Activated B cell treated with CpG ODN at 0.5 μM for 24 hours (primary cell): ENCODE measurements around the gene G6PC1. TPM values are rescaled to one million over a fixed set of nuclear protein-coding genes. Genes with fewer than 3 reads are reported as not detected.
"Not testable (repeated sequence)": the region's sequence is repeated elsewhere in the genome, so short reads cannot be mapped to it uniquely, and the experiment has no call there.

Source experiments
- ATAC-seq: fragments of 200-7000 bp; cut with Tn5 transposase; one replicate; pipeline ENCODE4 v1.10.0; 2021; ENCODE audit warnings: low read depth, mild to moderate bottlenecking, moderate library complexity
- CTCF ChIA-PET: fragments of 350-600 bp; sonication (Branson Sonifier 250); formaldehyde crosslinking; loops from one replicate; lab custom pipeline; 2021; ENCODE audit warnings: antibody characterized with exemption; lab: Charles Lee
- POLR2A ChIA-PET: fragments of 350-600 bp; sonication (Branson Sonifier 250); formaldehyde crosslinking; loops from one replicate; lab custom pipeline; 2021; ENCODE audit warnings: antibody characterized with exemption; lab: Charles Lee
- DNase-seq: peaks from one replicate; pipeline ENCODE4 v3.0.0; 2022
- H3K27ac Mint-ChIP-seq: one replicate; pipeline ENCODE4 v1.8.0; 2020; ENCODE audit warnings: mixed read lengths
- H3K27me3 Mint-ChIP-seq: one replicate; pipeline ENCODE4 v1.8.0; 2021; ENCODE audit warnings: mixed read lengths
- H3K36me3 Mint-ChIP-seq: one replicate; pipeline ENCODE4 v1.8.0; 2021; ENCODE audit warnings: low read depth, mixed read lengths
- H3K4me1 Mint-ChIP-seq: one replicate; pipeline ENCODE4 v1.8.0; 2021; ENCODE audit warnings: mixed read lengths
- H3K4me3 Mint-ChIP-seq: one replicate; pipeline ENCODE4 v1.8.0; 2020; ENCODE audit warnings: mild to moderate bottlenecking, mixed read lengths
- H3K9me3 Mint-ChIP-seq: one replicate; pipeline ENCODE4 v1.8.0; 2020; ENCODE audit warnings: mixed read lengths
- intact Hi-C: fragments of 100-400 bp; cut with micrococcal nuclease; formaldehyde crosslinking; loops from one replicate; pipeline ENCODE4 v1.15.1; 2024
- total RNA-seq: library from RNA; stranded (reverse); gene quantifications from 2 replicates; pipeline ENCODE4 v1.2.3, GENCODE V29; 2022
- TF ChIP-seq, protein P1 (sequence below): fragments of 200-600 bp; IDR thresholded peaks from one replicate; pipeline ENCODE4 v1.8.0; 2022; ENCODE audit warnings: antibody characterized with exemption, mild to moderate bottlenecking

G6PC1 gene
- total RNA-seq, 1 donor from 2014 or later = not detected

DNA sequence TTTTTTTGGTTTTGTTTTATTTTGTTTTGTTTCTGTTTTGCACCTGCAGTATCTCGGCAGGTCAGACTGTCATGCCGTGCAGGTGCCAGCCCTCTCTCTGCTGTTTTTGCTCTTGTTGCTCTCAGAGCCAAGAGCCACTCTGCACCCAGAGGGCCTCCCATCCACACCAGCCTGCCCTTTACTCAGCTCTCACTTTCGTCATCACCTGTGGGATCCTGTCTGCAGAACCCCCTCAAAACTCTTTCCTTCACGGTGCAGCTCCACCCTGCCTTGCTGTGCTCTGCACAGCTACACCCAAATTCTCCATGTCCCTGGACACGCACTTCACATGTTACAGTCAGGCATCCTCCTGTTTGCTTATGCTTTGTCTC is 47.0 kb upstream of the G6PC1 start:
- no peak overlapping the region for H3K4me3 Mint-ChIP-seq
- DNase-seq (no peak), ATAC-seq (no peak)
- H3K27me3 Mint-ChIP-seq = peaks cover 5% of the 10 kb centered on the region
- TF ChIP-seq, protein P1, sequence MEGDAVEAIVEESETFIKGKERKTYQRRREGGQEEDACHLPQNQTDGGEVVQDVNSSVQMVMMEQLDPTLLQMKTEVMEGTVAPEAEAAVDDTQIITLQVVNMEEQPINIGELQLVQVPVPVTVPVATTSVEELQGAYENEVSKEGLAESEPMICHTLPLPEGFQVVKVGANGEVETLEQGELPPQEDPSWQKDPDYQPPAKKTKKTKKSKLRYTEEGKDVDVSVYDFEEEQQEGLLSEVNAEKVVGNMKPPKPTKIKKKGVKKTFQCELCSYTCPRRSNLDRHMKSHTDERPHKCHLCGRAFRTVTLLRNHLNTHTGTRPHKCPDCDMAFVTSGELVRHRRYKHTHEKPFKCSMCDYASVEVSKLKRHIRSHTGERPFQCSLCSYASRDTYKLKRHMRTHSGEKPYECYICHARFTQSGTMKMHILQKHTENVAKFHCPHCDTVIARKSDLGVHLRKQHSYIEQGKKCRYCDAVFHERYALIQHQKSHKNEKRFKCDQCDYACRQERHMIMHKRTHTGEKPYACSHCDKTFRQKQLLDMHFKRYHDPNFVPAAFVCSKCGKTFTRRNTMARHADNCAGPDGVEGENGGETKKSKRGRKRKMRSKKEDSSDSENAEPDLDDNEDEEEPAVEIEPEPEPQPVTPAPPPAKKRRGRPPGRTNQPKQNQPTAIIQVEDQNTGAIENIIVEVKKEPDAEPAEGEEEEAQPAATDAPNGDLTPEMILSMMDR = no peak
- intact Hi-C loops = no loop called here
- ChIA-PET POLR2A (no interaction called here), CTCF (no interaction called here)
- H3K4me1 Mint-ChIP-seq = no peaks in the 10 kb centered on the region
- no peak overlapping the region for H3K27ac Mint-ChIP-seq
- no peaks in the 10 kb centered on the region for H3K36me3 Mint-ChIP-seq
- no peaks in the 10 kb centered on the region for H3K9me3 Mint-ChIP-seq

DNA sequence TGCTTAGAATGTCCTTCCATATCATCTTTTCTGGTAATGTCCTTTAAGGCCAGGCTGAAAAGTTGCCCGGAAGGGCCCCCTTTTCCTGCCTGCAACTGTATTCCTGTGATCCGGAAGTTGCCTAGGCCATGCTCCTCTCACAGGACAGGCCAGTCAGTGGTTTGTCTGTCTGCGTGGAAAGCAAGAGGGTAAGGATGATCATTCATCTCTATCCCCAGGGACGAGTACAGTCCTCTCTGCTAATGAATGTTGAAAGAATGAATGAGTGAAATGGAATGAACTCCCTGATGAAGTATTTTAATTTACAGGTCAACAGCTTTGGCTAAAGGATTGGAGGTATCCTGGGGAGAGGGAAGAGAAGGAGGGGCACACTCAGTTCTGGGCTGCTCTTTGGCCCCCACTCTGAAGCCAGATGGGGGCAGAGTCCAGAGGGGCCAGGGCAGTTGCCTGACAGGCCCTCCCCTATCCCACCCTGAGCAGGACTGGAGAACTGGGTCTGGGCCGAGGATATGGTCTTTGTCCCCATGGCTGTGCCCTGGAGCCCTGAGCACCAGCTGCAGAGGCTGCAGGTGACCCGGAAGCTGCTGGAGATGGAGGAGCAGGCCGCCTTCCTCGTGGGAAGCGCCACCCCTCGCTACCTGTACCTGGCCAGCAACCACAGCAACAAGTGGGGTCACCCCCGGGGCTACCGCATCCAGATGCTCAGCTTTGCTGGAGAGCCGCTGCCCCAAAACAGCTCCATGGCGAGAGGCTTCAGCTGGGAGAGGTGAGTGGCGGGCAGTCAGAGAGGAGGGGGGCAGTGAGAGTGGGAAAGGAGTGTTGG is 46.4 kb upstream of the G6PC1 start:
- Mint-ChIP-seq H3K27ac (no peak overlapping the region), H3K9me3 (no peaks in the 10 kb centered on the region)
- POLR2A ChIA-PET = interaction anchor here (0.7 kb wide), 1 partner anchor 89 kb away, joined by 7 read pairs; no protein-coding TSS in a partner anchor

DNA sequence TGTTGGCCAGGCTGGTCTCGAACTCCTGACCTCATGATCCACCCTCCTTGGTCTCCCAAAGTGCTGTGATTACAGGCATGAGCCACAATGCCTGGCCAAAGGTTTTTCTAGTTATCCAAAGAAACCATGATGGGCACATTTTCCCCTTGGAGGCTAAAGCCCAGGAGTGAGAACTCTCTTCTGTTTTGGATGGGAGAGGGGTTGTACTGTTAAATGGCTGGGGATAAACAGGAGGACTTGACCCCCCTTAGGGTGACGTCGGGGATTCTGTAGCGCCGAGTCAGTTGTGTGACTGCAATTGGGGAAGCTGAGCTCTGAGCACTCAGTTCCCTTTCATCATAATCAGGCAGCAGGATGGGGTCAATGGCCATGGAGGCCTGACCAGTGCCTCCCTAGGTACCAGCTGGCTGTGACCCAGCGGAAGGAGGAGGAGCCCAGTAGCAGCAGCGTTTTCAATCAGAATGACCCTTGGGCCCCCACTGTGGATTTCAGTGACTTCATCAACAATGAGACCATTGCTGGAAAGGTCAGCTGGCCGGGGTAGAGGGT is 45.5 kb upstream of the G6PC1 start:
- Mint-ChIP-seq H3K27ac (no peak overlapping the region), H3K36me3 (no peaks in the 10 kb centered on the region), H3K27me3 (peaks cover 5% of the 10 kb centered on the region), H3K4me1 (no peaks in the 10 kb centered on the region), H3K9me3 (no peaks in the 10 kb centered on the region), H3K4me3 (no peak overlapping the region)
- intact Hi-C loops = no loop called here
- ChIA-PET POLR2A (interaction anchor here (0.7 kb wide), 1 partner anchor 90 kb away, joined by 7 read pairs; no protein-coding TSS in a partner anchor), CTCF (no interaction called here)
- TF ChIP-seq, protein P1 = no peak
- no peak for DNase-seq
- no peak for ATAC-seq

More for the DNA sequence above, 46.4 kb upstream of the G6PC1 start:
- Mint-ChIP-seq H3K27me3 (peaks cover 5% of the 10 kb centered on the region), H3K36me3 (no peaks in the 10 kb centered on the region), H3K4me1 (no peaks in the 10 kb centered on the region), H3K4me3 (no peak overlapping the region)
- DNase-seq (no peak), ATAC-seq (no peak)
- TF ChIP-seq, protein P1 = no peak
- CTCF ChIA-PET = no interaction called here
- intact Hi-C loops = no loop called here

DNA sequence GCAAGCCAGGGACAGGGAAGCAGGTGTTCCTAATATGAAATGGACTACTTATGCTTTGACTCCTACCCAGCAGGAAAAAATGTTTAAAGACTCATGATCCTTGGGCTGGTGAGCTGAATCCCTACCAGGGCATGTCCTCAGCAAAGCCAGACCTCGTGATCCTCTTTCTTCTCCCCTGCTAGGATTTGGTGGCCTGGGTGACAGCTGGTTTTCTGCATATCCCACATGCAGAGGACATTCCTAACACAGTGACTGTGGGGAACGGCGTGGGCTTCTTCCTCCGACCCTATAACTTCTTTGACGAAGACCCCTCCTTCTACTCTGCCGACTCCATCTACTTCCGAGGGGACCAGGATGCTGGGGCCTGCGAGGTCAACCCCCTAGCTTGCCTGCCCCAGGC is 44.5 kb upstream of the G6PC1 start:
- intact Hi-C loops, H3K27ac Mint-ChIP-seq, ATAC-seq, H3K36me3 Mint-ChIP-seq, POLR2A ChIA-PET, H3K4me3 Mint-ChIP-seq, CTCF ChIA-PET, H3K4me1 Mint-ChIP-seq, H3K9me3 Mint-ChIP-seq, H3K27me3 Mint-ChIP-seq, DNase-seq: not testable (repeated sequence)

DNA sequence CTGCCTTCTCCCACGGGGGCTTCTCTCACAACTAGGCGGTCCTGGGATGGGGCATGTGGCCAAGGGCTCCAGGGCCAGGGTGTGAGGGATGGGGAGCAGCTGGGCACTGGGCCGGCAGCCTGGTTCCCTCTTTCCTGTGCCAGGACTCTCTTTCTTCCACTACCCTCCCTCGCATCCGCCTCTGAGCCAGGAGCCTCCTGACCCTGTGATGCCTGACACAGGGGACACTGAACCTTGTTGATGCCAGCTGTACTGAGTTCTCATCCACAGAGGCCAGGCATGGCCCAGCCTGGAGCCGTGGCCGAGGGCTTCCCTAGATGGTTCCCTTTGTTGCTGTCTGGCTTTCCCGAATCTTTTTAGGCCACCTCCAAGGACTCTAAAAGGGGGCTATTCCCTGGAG is 44.1 kb upstream of the G6PC1 start:
- ATAC-seq, H3K4me3 Mint-ChIP-seq, H3K27ac Mint-ChIP-seq, intact Hi-C loops, DNase-seq, H3K9me3 Mint-ChIP-seq, CTCF ChIA-PET, H3K27me3 Mint-ChIP-seq, POLR2A ChIA-PET, H3K4me1 Mint-ChIP-seq, H3K36me3 Mint-ChIP-seq: not testable (repeated sequence)

DNA sequence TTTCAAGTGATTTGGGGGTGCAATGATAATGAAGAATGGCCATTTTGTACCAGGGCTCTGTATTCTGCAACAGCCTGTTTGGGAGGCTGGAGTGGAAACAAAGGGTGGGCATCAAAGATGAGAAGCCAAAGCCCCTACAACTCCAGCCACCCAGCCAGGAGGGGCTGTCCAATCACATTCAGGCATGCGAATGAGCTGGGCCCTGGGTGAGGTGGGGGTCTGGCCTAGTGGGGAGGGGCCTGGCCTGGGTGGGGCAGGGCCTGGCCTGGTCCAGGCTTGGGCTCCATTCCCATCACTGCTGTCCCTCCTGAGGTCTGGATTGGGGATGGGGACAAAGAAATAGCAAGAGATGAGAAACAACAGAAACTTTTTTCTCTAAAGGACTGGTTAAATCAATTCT is 43.2 kb upstream of the G6PC1 start:
- intact Hi-C loops = no loop called here

More for the DNA sequence above, 43.2 kb upstream of the G6PC1 start:
- Mint-ChIP-seq H3K4me3 (no peak overlapping the region), H3K27me3 (peaks cover 5% of the 10 kb centered on the region), H3K9me3 (no peaks in the 10 kb centered on the region), H3K27ac (no peak overlapping the region), H3K36me3 (no peaks in the 10 kb centered on the region), H3K4me1 (no peaks in the 10 kb centered on the region)
- DNase-seq (no peak), ATAC-seq (no peak)
- ChIA-PET CTCF (no interaction called here), POLR2A (interaction anchor here (0.6 kb wide), 1 partner anchor 164 kb away, joined by 4 read pairs; no protein-coding TSS in a partner anchor)
- TF ChIP-seq, protein P1 = no peak
